BJ (cell line): Measurements from ENCODE around the gene MON1B. TPM values are rescaled to one million over a fixed set of nuclear protein-coding genes. Genes with fewer than 3 reads are reported as not detected.

Experiments used
- CTCF ChIA-PET: fragments of 350-600 bp; formaldehyde crosslinking; extraction: SDS; loops from one replicate; lab custom pipeline; 2021; ENCODE audit warnings: antibody characterized with exemption, inconsistent platforms; lab: Yijun Ruan, JAX
- POLR2A ChIA-PET: fragments of 300-600 bp; sonication (Branson Sonifier 250); formaldehyde crosslinking; extraction: SDS; loops from one replicate; lab custom pipeline; 2021; ENCODE audit warnings: antibody characterized with exemption; lab: Charles Lee
- DNase-seq: peaks from one replicate; pipeline ENCODE4 v3.0.0-alpha.2; 2011; ENCODE audit warnings: low read depth
- H3K27me3 ChIP-seq: 2 replicates; pipeline ENCODE4 v1.6.0; 2011; ENCODE audit warnings: low read length; ENCODE audit not compliant: control insufficient read depth, insufficient read depth
- H3K36me3 ChIP-seq: 2 replicates; pipeline ENCODE4 v1.5.1; 2011; ENCODE audit warnings: low read length; ENCODE audit not compliant: control insufficient read depth, insufficient read depth
- H3K4me3 ChIP-seq: 2 replicates; pipeline ENCODE4 v1.5.1; 2011; ENCODE audit warnings: low read depth, mild to moderate bottlenecking, control low read depth, low read length
- CTCF ChIP-seq: IDR thresholded peaks from 2 replicates; pipeline ENCODE4 v1.5.1; 2011; ENCODE audit warnings: low read depth, mild to moderate bottlenecking, control low read depth, inconsistent platforms, low read length, moderate library complexity; ENCODE audit not compliant: insufficient read depth
- polyA plus RNA-seq: library from polyadenylated mRNA; depleted of rRNA; stranded (reverse); fragments of >200 nt; gene quantifications from 2 replicates; pipeline ENCODE4 v1.2.3, GENCODE V29; 2011

Gene MON1B
- polyA plus RNA-seq, 1 experiment, result 17.3 TPM

DNA sequence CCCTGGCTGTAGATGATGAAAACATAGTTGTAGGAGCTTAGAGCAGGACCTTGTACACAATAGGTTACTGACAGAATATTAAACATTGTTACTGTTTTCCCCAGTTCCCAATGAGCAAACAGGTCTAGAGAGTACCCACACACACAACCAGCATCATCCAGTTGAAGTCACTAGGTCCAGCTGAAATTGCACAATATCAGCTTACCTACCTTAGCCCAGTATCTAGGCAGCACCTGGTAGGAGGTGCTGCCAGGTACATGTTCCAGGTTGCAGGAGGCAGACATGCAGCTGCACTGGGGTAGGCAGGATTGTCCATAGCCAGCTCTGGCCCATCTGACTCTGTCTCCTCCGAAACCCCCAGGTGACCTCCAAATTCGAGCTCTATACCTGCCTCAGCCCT, 6.8 kb downstream of the MON1B start:
- H3K36me3 ChIP-seq, result peaks cover 19% of the 10 kb centered on the region
- POLR2A ChIA-PET, result no interaction called here
- DNase-seq, result no peak
- CTCF ChIA-PET, result interaction anchor here (2.1 kb wide), 1 partner anchor 8 kb away, joined by 5 read pairs; no protein-coding TSS in a partner anchor
- no peak for TF ChIP-seq CTCF
- no peak overlapping the region for H3K4me3 ChIP-seq
- H3K27me3 ChIP-seq, result no peaks in the 10 kb centered on the region

- POLR2A ChIA-PET, result no interaction called here
- DNase-seq, result no peak
- no peak for TF ChIP-seq CTCF
- Histone ChIP-seq H3K27me3 (no peaks in the 10 kb centered on the region), H3K36me3 (peaks cover 13% of the 10 kb centered on the region), H3K4me3 (no peak within 1 kb of the TSS)
- CTCF ChIA-PET, result no interaction called here
Observed at GRCh38 chr16:77199211-77199610, 8.2 kb downstream of the MON1B start, which contains the start of gene SYCE1L. Gene SYCE1L (plus strand): TSS chr16:77199408. CDS start chr16:77199452, 44 bp downstream.

DNA sequence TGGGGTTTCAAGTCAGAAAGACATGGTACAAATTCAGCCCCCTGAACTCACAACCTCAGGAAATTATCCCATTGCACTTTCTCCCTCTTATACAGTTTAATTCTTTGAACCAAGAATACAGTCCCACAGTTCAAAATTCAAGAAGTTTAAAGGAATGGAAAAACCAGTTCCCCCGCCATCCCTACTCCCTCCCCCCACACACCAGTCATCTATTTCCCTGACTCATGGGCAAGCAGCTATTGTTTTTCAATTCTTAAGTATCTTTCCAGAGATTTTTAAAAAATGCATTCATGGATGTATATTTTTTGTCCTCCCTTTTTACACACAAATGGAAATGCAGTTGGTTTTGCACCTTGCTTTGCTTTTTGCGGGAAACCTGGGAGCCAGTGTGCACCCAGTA, 15.5 kb downstream of the MON1B start:
- POLR2A ChIA-PET, result no interaction called here
- Histone ChIP-seq H3K36me3 (no peaks in the 10 kb centered on the region), H3K4me3 (no peak overlapping the region), H3K27me3 (no peaks in the 10 kb centered on the region)
- no peak for TF ChIP-seq CTCF
- CTCF ChIA-PET, result interaction anchor here (1.2 kb wide), 1 partner anchor 9 kb away, joined by 5 read pairs; no protein-coding TSS in a partner anchor
- no peak for DNase-seq

- TF ChIP-seq CTCF, result no peak
- Histone ChIP-seq H3K36me3 (no peaks in the 10 kb centered on the region), H3K27me3 (no peaks in the 10 kb centered on the region), H3K4me3 (no peak overlapping the region)
- ChIA-PET POLR2A (no interaction called here), CTCF (no interaction called here)
- DNase-seq, result no peak
Observed at GRCh38 chr16:77207030-77207429, 16.0 kb downstream of the MON1B start.

GRCh38 chr16:77208382-77208781, 17.4 kb downstream of the MON1B start:
- no peaks in the 10 kb centered on the region for H3K36me3 ChIP-seq
- no peak for DNase-seq
- H3K27me3 ChIP-seq, result no peaks in the 10 kb centered on the region
- ChIA-PET CTCF (no interaction called here), POLR2A (no interaction called here)
- H3K4me3 ChIP-seq, result no peak overlapping the region
- TF ChIP-seq CTCF, result no peak
